ENCODE results near the gene GNG13. TPM values are rescaled to one million over a fixed set of nuclear protein-coding genes. Genes with fewer than 3 reads are reported as not detected.

Gene GNG13
- total RNA-seq, 1 experiment from 2014 or later, result not detected

GRCh38 chr16:782766-783403 is 17.6 kb downstream of the GNG13 start:
- no peak overlapping the region for H4K5ac ChIP-seq (ENCODE audit: insufficient read length, low read depth, low read length)
- H3K14ac ChIP-seq (ENCODE audit: insufficient read depth, low read length), result no peak overlapping the region; the same call in 1 of the 2 replicates
- H3K9ac ChIP-seq (ENCODE audit: extremely low read depth, insufficient read length, low read length), result no peak overlapping the region
- H3K27me3 ChIP-seq (ENCODE audit: insufficient read depth, low read length), result no peaks in the 10 kb centered on the region; the same call in 1 of the 2 replicates
- DNase-seq, result no peak
- no peak for TF ChIP-seq CTCF (conservative IDR thresholded peaks at IDR 0.05)
- no peak overlapping the region for H3T11ph ChIP-seq (ENCODE audit: low read length)
- H2AK5ac ChIP-seq (ENCODE audit: insufficient read length, low read length), result no peak overlapping the region
- no peak overlapping the region for H3K4ac ChIP-seq (ENCODE audit: low read depth, low read length)
- no peaks in the 10 kb centered on the region for H3K9me3 ChIP-seq (ENCODE audit: control insufficient read depth, low read depth, low read length)
- H3K56ac ChIP-seq (ENCODE audit: insufficient read length, low read depth, low read length), result no peak overlapping the region
- H3K9me3 Mint-ChIP-seq, result no peaks in the 10 kb centered on the region
- H2BK120ac ChIP-seq (ENCODE audit: low read depth, low read length, poor library complexity, severe bottlenecking), result no peak overlapping the region
- H3K23me2 ChIP-seq (ENCODE audit: insufficient read length, low read depth, low read length, poor library complexity, severe bottlenecking), result peaks cover 4% of the 10 kb centered on the region
- no peak overlapping the region for H3K23ac ChIP-seq (ENCODE audit: insufficient read length, low read depth, low read length)
- H2BK5ac ChIP-seq (ENCODE audit: insufficient read length, low read length), result no peak overlapping the region
- no peak overlapping the region for H2AFZ ChIP-seq (ENCODE audit: low read length)
- H2BK12ac ChIP-seq (ENCODE audit: insufficient read length, low read depth, low read length), result no peak overlapping the region
- peaks cover 3% of the 10 kb centered on the region for H4K20me1 ChIP-seq (ENCODE audit: control insufficient read depth, insufficient read depth, insufficient read length)
- H3K27ac Mint-ChIP-seq, result no peak overlapping the region
- no peak overlapping the region for H3K4me2 ChIP-seq (ENCODE audit: insufficient read depth, insufficient read length, low read length)
- H3K79me2 ChIP-seq (ENCODE audit: insufficient read depth, low read length), result no peaks in the 10 kb centered on the region
- no peaks in the 10 kb centered on the region for H3K79me1 ChIP-seq (ENCODE audit: insufficient read depth, low read depth, low read length, poor library complexity, severe bottlenecking)
- no peaks in the 10 kb centered on the region for H3K4me1 ChIP-seq (ENCODE audit: insufficient read depth, low read length)
- no peak overlapping the region for H2BK20ac ChIP-seq (ENCODE audit: low read depth, low read length, poor library complexity, severe bottlenecking)
- H3K18ac ChIP-seq (ENCODE audit: insufficient read length, low read depth, low read length), result no peak overlapping the region
- H3K27me3 Mint-ChIP-seq (ENCODE audit: low read depth), result peaks cover 18% of the 10 kb centered on the region
- no peak overlapping the region for H2BK15ac ChIP-seq (ENCODE audit: low read depth, low read length)
- H3K4me1 Mint-ChIP-seq, result peaks cover 0 to 2% of the 10 kb centered on the region in 2 experiments; a peak in 1 of 4 replicates
- no peak overlapping the region for H3K27ac ChIP-seq (ENCODE audit: insufficient read length, low read depth, low read length)
- H3K4me3 Mint-ChIP-seq, result no peak overlapping the region
- no peak overlapping the region for H4K8ac ChIP-seq (replicated peaks; ENCODE audit: insufficient read length, low read depth, low read length)
- no peak overlapping the region for H4K91ac ChIP-seq (ENCODE audit: insufficient read length, low read depth, low read length)
- H3K36me3 Mint-ChIP-seq (ENCODE audit: insufficient read depth in 1 of 3, low read depth in 3 of 3), result peaks cover 0 to 8% (median 5%) of the 10 kb centered on the region in 3 experiments; a peak in 5 of 7 replicates
- WGBS (ENCODE audit: extremely low coverage, insufficient read length, low lambda C conversion rate), result no CpG with 5 or more reads among the region's 36 CpGs
